Mesenchymal stem cell (in vitro differentiated cells and primary cell): ENCODE results near the gene TK2.
A peak's percentile ranks its signal among the peaks of the same experiment; 100 is the strongest.

Experiments used
- DNase-seq: peaks from one replicate; pipeline ENCODE4 v3.0.0-alpha.2; 2013
- H2AFZ ChIP-seq: one replicate; pipeline ENCODE4 v1.6.1; 2013; ENCODE audit warnings: low read depth, mild to moderate bottlenecking, control low read depth, inconsistent platforms, low read length, moderate library complexity
- H2AK5ac ChIP-seq: 2 replicates; pipeline ENCODE4 v1.6.1; 2013; ENCODE audit warnings: low read length, moderate library complexity, mild to moderate bottlenecking, inconsistent platforms; ENCODE audit not compliant: severe bottlenecking
- H2BK120ac ChIP-seq: one replicate; pipeline ENCODE4 v1.6.1; 2013; ENCODE audit warnings: low read depth, mild to moderate bottlenecking, inconsistent platforms, low read length, moderate library complexity
- H2BK12ac ChIP-seq, 2 experiments: one replicate each; pipeline ENCODE4 v1.6.1; 2013; ENCODE audit warnings: inconsistent platforms in 2 of 2, low read length in 2 of 2, mild to moderate bottlenecking in 2 of 2, moderate library complexity in 2 of 2, control low read depth in 1 of 2
- H2BK15ac ChIP-seq: one replicate; pipeline ENCODE4 v1.6.1; 2013; ENCODE audit warnings: mild to moderate bottlenecking, low read depth, inconsistent platforms; ENCODE audit not compliant: poor library complexity, severe bottlenecking
- H2BK5ac ChIP-seq: 2 replicates; pipeline ENCODE4 v1.6.1; 2013; ENCODE audit warnings: low read depth, mild to moderate bottlenecking, low read length, control low read depth, inconsistent platforms; ENCODE audit not compliant: poor library complexity, severe bottlenecking
- H3K14ac ChIP-seq, 2 experiments: one replicate each; pipeline ENCODE4 v1.6.1; 2013; ENCODE audit warnings: inconsistent platforms in 2 of 2, low read length in 2 of 2, control low read depth in 1 of 2, mild to moderate bottlenecking in 1 of 2, moderate library complexity in 1 of 2
- H3K18ac ChIP-seq, 2 experiments: one replicate each; pipeline ENCODE4 v1.6.1; 2013; ENCODE audit warnings: inconsistent platforms in 2 of 2, low read length in 2 of 2, control low read depth in 1 of 2, low read depth in 1 of 2, mild to moderate bottlenecking in 1 of 2
- H3K23ac ChIP-seq, 2 experiments: one replicate each; pipeline ENCODE4 v1.6.1; 2013; ENCODE audit warnings: inconsistent platforms in 2 of 2, low read length in 2 of 2, mild to moderate bottlenecking in 2 of 2, moderate library complexity in 2 of 2, control low read depth in 1 of 2
- H3K27ac ChIP-seq: 2 replicates; pipeline ENCODE4 v1.5.1; 2013; ENCODE audit warnings: mild to moderate bottlenecking, moderate library complexity, low read length, control low read depth, inconsistent platforms; ENCODE audit not compliant: poor library complexity, severe bottlenecking
- H3K27me3 ChIP-seq, 2 experiments: 2 replicates each; pipeline versions ENCODE4 v1.6.1 to v1.7.0; 2013; ENCODE audit warnings: low read length in 2 of 2, mild to moderate bottlenecking in 2 of 2, moderate library complexity in 2 of 2, control low read depth in 1 of 2, inconsistent platforms in 1 of 2; ENCODE audit not compliant: control insufficient read depth in 1 of 2, insufficient read depth in 1 of 2
- H3K36me3 ChIP-seq, 2 experiments: 2 replicates each; pipeline versions ENCODE4 v1.6.1 to v1.7.0; 2013; ENCODE audit warnings: low read length in 2 of 2, control low read depth in 1 of 2, inconsistent platforms in 1 of 2, low read depth in 1 of 2, mild to moderate bottlenecking in 1 of 2; ENCODE audit not compliant: insufficient read depth in 2 of 2, control insufficient read depth in 1 of 2
- H3K4ac ChIP-seq, 2 experiments: one replicate each; pipeline ENCODE4 v1.6.1; 2013; ENCODE audit warnings: inconsistent platforms in 2 of 2, low read length in 2 of 2, mild to moderate bottlenecking in 2 of 2, moderate library complexity in 2 of 2, control low read depth in 1 of 2, low read depth in 1 of 2
- H3K4me1 ChIP-seq: 2 replicates; pipeline ENCODE4 v1.6.1; 2013; ENCODE audit warnings: low read depth, low read length, control low read depth; ENCODE audit not compliant: control insufficient read depth, insufficient read depth
- H3K4me2 ChIP-seq: 2 replicates; pipeline ENCODE4 v1.6.1; 2013; ENCODE audit warnings: low read length, mild to moderate bottlenecking, inconsistent platforms; ENCODE audit not compliant: poor library complexity, severe bottlenecking
- H3K4me3 ChIP-seq, 2 experiments: 2 replicates each; pipeline versions ENCODE4 v1.5.1 to v1.7.0; 2013; ENCODE audit warnings: low read length in 2 of 2, mild to moderate bottlenecking in 2 of 2, control low read depth in 1 of 2, low read depth in 1 of 2; ENCODE audit not compliant: insufficient read depth in 1 of 2
- H3K79me1 ChIP-seq: replicated peaks from 2 replicates; pipeline ENCODE4 v1.6.1; 2013; ENCODE audit warnings: mild to moderate bottlenecking, control low read depth, low read length, inconsistent platforms; ENCODE audit not compliant: poor library complexity, severe bottlenecking
- H3K9ac ChIP-seq: 2 replicates; pipeline ENCODE4 v1.7.0; 2013; ENCODE audit warnings: mild to moderate bottlenecking, low read length, moderate library complexity
- H3K9me3 ChIP-seq: 2 replicates; pipeline ENCODE4 v1.7.0; 2013; ENCODE audit warnings: mild to moderate bottlenecking, low read length; ENCODE audit not compliant: control insufficient read depth
- H4K8ac ChIP-seq: one replicate; pipeline ENCODE4 v1.6.1; 2013; ENCODE audit warnings: inconsistent platforms, mild to moderate bottlenecking, low read length, moderate library complexity
- H4K91ac ChIP-seq: one replicate; pipeline ENCODE4 v1.6.1; 2013; ENCODE audit warnings: mild to moderate bottlenecking, low read length, inconsistent platforms
- WGBS: methylation state at CpG from one replicate; pipeline ENCODE4 v1.1.7; 2013; ENCODE audit warnings: mixed read lengths; 5-methylcytosine and 5-hydroxymethylcytosine counted together

The TK2 gene

GRCh38 chr16:66481081-66481942 is 68.6 kb downstream of the TK2 start:
- no peak overlapping the region for H3K4ac ChIP-seq
- H3K36me3 ChIP-seq, result peaks cover 0 to 16% of the 10 kb centered on the region in 2 experiments
- H3K23ac ChIP-seq, result no peak overlapping the region
- no peak overlapping the region for H2BK15ac ChIP-seq
- H3K4me3 ChIP-seq, result no peak overlapping the region
- no peak overlapping the region for H3K27ac ChIP-seq
- no peak overlapping the region for H3K4me2 ChIP-seq
- H2AK5ac ChIP-seq, result peak overlapping the region; percentile 28
- H4K8ac ChIP-seq, result no peak overlapping the region
- H3K9ac ChIP-seq, result no peak overlapping the region
- no peak overlapping the region for H3K14ac ChIP-seq
- H2AFZ ChIP-seq, result no peak overlapping the region
- no peak overlapping the region for H2BK120ac ChIP-seq
- H2BK5ac ChIP-seq, result no peak overlapping the region
- no peak overlapping the region for H2BK12ac ChIP-seq
- H3K4me1 ChIP-seq, result peaks cover 27% of the 10 kb centered on the region
- H3K18ac ChIP-seq, result no peak overlapping the region
- 90% methylated on average over 22 of the region's 25 CpGs for WGBS
- DNase-seq, result no peak
- H3K79me1 ChIP-seq, result no peaks in the 10 kb centered on the region
- no peaks in the 10 kb centered on the region for H3K9me3 ChIP-seq
- peaks cover 0 to 9% of the 10 kb centered on the region in 2 experiments for H3K27me3 ChIP-seq
- H4K91ac ChIP-seq, result no peak overlapping the region

- H3K4ac ChIP-seq, result no peak overlapping the region
Observed at GRCh38 chr16:66480265-66481080, 69.4 kb downstream of the TK2 start.

GRCh38 chr16:66479661-66480264 is 70.2 kb downstream of the TK2 start:
- H3K9ac ChIP-seq, result no peak overlapping the region
- H3K27ac ChIP-seq, result no peak overlapping the region
- no peak overlapping the region for H2BK120ac ChIP-seq
- no peak overlapping the region for H4K91ac ChIP-seq
- H3K4me2 ChIP-seq, result no peak overlapping the region
- DNase-seq, result no peak
- H3K79me1 ChIP-seq, result no peaks in the 10 kb centered on the region
- H3K9me3 ChIP-seq, result no peaks in the 10 kb centered on the region
- H3K14ac ChIP-seq, result no peak overlapping the region
- no peak overlapping the region for H2BK15ac ChIP-seq
- no peak overlapping the region for H2BK12ac ChIP-seq
- H2AK5ac ChIP-seq, result peak overlapping the region; percentile 50
- H3K4ac ChIP-seq, result no peak overlapping the region
- H3K36me3 ChIP-seq, result peaks cover 0 to 16% of the 10 kb centered on the region in 2 experiments
- H3K27me3 ChIP-seq, result peaks cover 0 to 15% of the 10 kb centered on the region in 2 experiments
- no peak overlapping the region for H2BK5ac ChIP-seq
- WGBS, result 85% methylated on average over 5 of the region's 5 CpGs
- H3K23ac ChIP-seq, result no peak overlapping the region
- H3K4me1 ChIP-seq, result peaks cover 30% of the 10 kb centered on the region
- no peak overlapping the region for H2AFZ ChIP-seq
- H3K18ac ChIP-seq, result no peak overlapping the region
- H4K8ac ChIP-seq, result no peak overlapping the region
- H3K4me3 ChIP-seq, result no peak overlapping the region

More at GRCh38 chr16:66480265-66481080, 69.4 kb downstream of the TK2 start:
- Histone ChIP-seq H3K79me1 (no peaks in the 10 kb centered on the region), H3K4me1 (peaks cover 26% of the 10 kb centered on the region), H2BK12ac (no peak overlapping the region), H3K27ac (no peak overlapping the region), H2BK5ac (no peak overlapping the region), H3K4me3 (no peak overlapping the region), H3K4me2 (no peak overlapping the region), H4K91ac (no peak overlapping the region), H4K8ac (no peak overlapping the region), H3K9ac (no peak overlapping the region), H2AK5ac (peak overlapping the region; percentile 50), H2BK120ac (no peak overlapping the region), H3K36me3 (peaks cover 0 to 16% of the 10 kb centered on the region in 2 experiments), H3K9me3 (no peaks in the 10 kb centered on the region), H3K27me3 (peaks cover 0 to 9% of the 10 kb centered on the region in 2 experiments), H2BK15ac (no peak overlapping the region), H3K23ac (no peak overlapping the region), H3K14ac (no peak overlapping the region), H3K18ac (no peak overlapping the region), H2AFZ (no peak overlapping the region)
- no peak for DNase-seq
- WGBS, result 93% methylated on average over 25 of the region's 25 CpGs
